M059J (cell line): ENCODE results near the gene NFKB2. TPM values are rescaled to one million over a fixed set of nuclear protein-coding genes. Genes with fewer than 3 reads are reported as not detected.

Experiments used
- DNase-seq: peaks from one replicate; pipeline ENCODE4 v3.0.0-alpha.2; 2012; ENCODE audit warnings: low read depth
- total RNA-seq: library from RNA; depleted of rRNA; stranded (reverse); fragments of >200 nt; shearing (Covaris generic); gene quantifications from 2 replicates; pipeline ENCODE4 v1.2.3, GENCODE V29; 2014

Gene NFKB2
- total RNA-seq, 1 experiment from 2014 or later = 20.7 TPM

- DNase-seq = no peak
These were observed 13.5 kb downstream of the NFKB2 start for GRCh38 chr10:102408728-102409603.

- DNase-seq = no peak
These were observed 14.3 kb downstream of the NFKB2 start for GRCh38 chr10:102409604-102410428.

GRCh38 chr10:102410429-102411073 is 15.0 kb downstream of the NFKB2 start:
- no peak for DNase-seq

- no peak for DNase-seq
These were observed 16.1 kb downstream of the NFKB2 start for GRCh38 chr10:102411341-102412255.

- no peak for DNase-seq
These were observed 16.8 kb downstream of the NFKB2 start for GRCh38 chr10:102412293-102412692.

- DNase-seq = peak; percentile 37
These were observed 17.7 kb downstream of the NFKB2 start for GRCh38 chr10:102413053-102413705.

- no peak for DNase-seq
These were observed 18.5 kb downstream of the NFKB2 start for GRCh38 chr10:102413806-102414561.

- no peak for DNase-seq
These were observed 19.2 kb downstream of the NFKB2 start for GRCh38 chr10:102414749-102415148.

GRCh38 chr10:102416283-102416682 is 20.8 kb downstream of the NFKB2 start:
- no peak for DNase-seq

GRCh38 chr10:102416695-102417094 is 21.2 kb downstream of the NFKB2 start:
- no peak for DNase-seq

- DNase-seq = no peak
These were observed 23.2 kb downstream of the NFKB2 start, which contains the start of gene PSD for GRCh38 chr10:102418622-102419268. TSS of gene PSD (minus strand) at chr10:102418785. CDS start at chr10:102417038, 1,747 bp downstream.

- DNase-seq = peak; percentile 33
These were observed 24.0 kb downstream of the NFKB2 start for GRCh38 chr10:102419269-102420180.

- no peak for DNase-seq
These were observed 24.7 kb downstream of the NFKB2 start for GRCh38 chr10:102420181-102420713.

GRCh38 chr10:102420714-102421506 is 25.4 kb downstream of the NFKB2 start, which contains the start of gene FBXL15:
TSS of gene FBXL15 (plus strand) at chr10:102420836. CDS start at chr10:102421130, 294 bp downstream.
- DNase-seq = peak; percentile 94

GRCh38 chr10:102421507-102421756 is 25.9 kb downstream of the NFKB2 start:
- DNase-seq = no peak

- no peak for DNase-seq
These were observed 26.4 kb downstream of the NFKB2 start for GRCh38 chr10:102421757-102422512.
